H1 (cell line): ENCODE measurements around the gene SSR1. TPM values are rescaled to one million over a fixed set of nuclear protein-coding genes. Genes with fewer than 3 reads are reported as not detected.
A peak's percentile ranks its signal among the peaks of the same experiment; 100 is the strongest.

Experiments used
- ATF3 ChIP-seq: IDR thresholded peaks from 2 replicates; pipeline ENCODE4 v1.6.1; 2011; ENCODE audit warnings: low read depth, mild to moderate bottlenecking, low read length; ENCODE audit not compliant: insufficient read depth
- CBX8 ChIP-seq: fragments of 300-800, 300-1000 bp; sonication (generic); IDR thresholded peaks from 2 replicates; pipeline ENCODE4 v1.7.1; 2016; ENCODE audit warnings: low read depth, low read length, borderline replicate concordance
- CEBPB ChIP-seq: IDR thresholded peaks from 2 replicates; pipeline ENCODE4 v1.6.1; 2012; ENCODE audit warnings: low read depth, low read length
- CTBP2 ChIP-seq: IDR thresholded peaks from 2 replicates; pipeline ENCODE4 v1.7.0; 2011; ENCODE audit warnings: borderline replicate concordance, mild to moderate bottlenecking, moderate library complexity, mixed read lengths, low read length; ENCODE audit not compliant: insufficient read depth, insufficient read length
- EGR1 ChIP-seq: IDR thresholded peaks from 2 replicates; pipeline ENCODE4 v1.6.1; 2011; ENCODE audit warnings: low read depth, low read length, borderline replicate concordance
- GABPA ChIP-seq: IDR thresholded peaks from 2 replicates; pipeline ENCODE4 v1.6.1; 2011; ENCODE audit warnings: mild to moderate bottlenecking, low read length, moderate library complexity, borderline replicate concordance; ENCODE audit not compliant: insufficient read depth
- KDM1A ChIP-seq: fragments of 200-600, 300-600 bp; sonication (generic); IDR thresholded peaks from 2 replicates; pipeline ENCODE4 v1.7.1; 2016; ENCODE audit warnings: mild to moderate bottlenecking, low read length, borderline replicate concordance
- KDM4A ChIP-seq: IDR thresholded peaks from one replicate; pipeline ENCODE4 v1.7.1; 2012; ENCODE audit warnings: low read depth, mild to moderate bottlenecking, moderate library complexity, low read length, inconsistent platforms; ENCODE audit not compliant: severe bottlenecking
- MAX ChIP-seq: IDR thresholded peaks from 2 replicates; pipeline ENCODE4 v1.6.1; 2012; ENCODE audit warnings: inconsistent platforms
- POLR2AphosphoS5 ChIP-seq: IDR thresholded peaks from 2 replicates; pipeline ENCODE4 v1.6.1; 2011; ENCODE audit warnings: low read depth, low read length
- POU5F1 ChIP-seq: IDR thresholded peaks from 2 replicates; pipeline ENCODE4 v1.6.1; 2011; ENCODE audit warnings: low read depth, mild to moderate bottlenecking, low read length, moderate library complexity
- RNF2 ChIP-seq: fragments of 200-900, 300-1000 bp; sonication (generic); IDR thresholded peaks from 2 replicates; pipeline ENCODE4 v1.7.1; 2016; ENCODE audit warnings: borderline replicate concordance, low read depth, mild to moderate bottlenecking, antibody characterized with exemption, low read length; ENCODE audit not compliant: poor library complexity, severe bottlenecking; ENCODE audit errors: missing control alignments
- SAP30 ChIP-seq: fragments of 300-600 bp; sonication (generic); IDR thresholded peaks from 2 replicates; pipeline ENCODE4 v1.7.1; 2012; ENCODE audit warnings: low read length, moderate library complexity, mild to moderate bottlenecking, inconsistent platforms; ENCODE audit not compliant: insufficient read depth, insufficient replicate concordance
- SIN3A ChIP-seq, 2 experiments: IDR thresholded peaks in 1 of 2; conservative IDR thresholded peaks in 1 of 2; 2 replicates each; pipeline ENCODE4 v1.6.1; 2011 to 2012; ENCODE audit warnings: low read length in 2 of 2, improper control_type of control experiment in 1 of 2, low read depth in 1 of 2, mild to moderate bottlenecking in 1 of 2
- SIX5 ChIP-seq: IDR thresholded peaks from 2 replicates; pipeline ENCODE4 v1.6.1; 2011; ENCODE audit warnings: mild to moderate bottlenecking, low read depth, low read length
- TAF1 ChIP-seq: IDR thresholded peaks from 2 replicates; pipeline ENCODE4 v1.6.1; 2011; ENCODE audit warnings: mild to moderate bottlenecking, low read depth, low read length
- TAF7 ChIP-seq: optimal IDR thresholded peaks from 2 replicates; pipeline ENCODE3; 2011; ENCODE audit warnings: low read depth, mild to moderate bottlenecking, inconsistent platforms, low read length, moderate library complexity, borderline replicate concordance
- TBP ChIP-seq: IDR thresholded peaks from 2 replicates; pipeline ENCODE4 v1.6.1; 2011; ENCODE audit warnings: low read depth, low read length, improper control_type of control experiment
- TEAD4 ChIP-seq: IDR thresholded peaks from 2 replicates; pipeline ENCODE4 v1.6.1; 2012; ENCODE audit warnings: low read depth, low read length, inconsistent platforms, mixed read lengths
- USF2 ChIP-seq: IDR thresholded peaks from 2 replicates; pipeline ENCODE4 v1.6.1; 2011; ENCODE audit warnings: low read length, improper control_type of control experiment
- YY1 ChIP-seq: IDR thresholded peaks from 2 replicates; pipeline ENCODE4 v1.6.1; 2011; ENCODE audit warnings: low read depth, mild to moderate bottlenecking, low read length
- polyA plus RNA-seq, 7 experiments: library from polyadenylated mRNA; depleted of rRNA in 3 of 7; stranded (reverse) in 5 of 7; unstranded in 2 of 7; fragments of >200 nt in 5 of 7; fragments of 200-250 nt in 2 of 7; gene quantifications; 1 replicate in 5 of 7; 2 replicates in 1 of 7; 4 replicates in 1 of 7; pipeline versions ENCODE4 v1.2.1 to v1.2.3, GENCODE V29; 2011 to 2013; ENCODE audit warnings: missing spikeins in 2 of 7, mixed read lengths in 2 of 7
- total RNA-seq: library from RNA; stranded (reverse); fragmentation: NEBNext Ultra II Directional; extraction: Animal tissue kit (Norgen Biotek cat#: 25700); gene quantifications from 2 replicates; pipeline ENCODE4 v1.2.1, GENCODE V29; 2021

Gene SSR1
- total and polyA plus RNA-seq, 2 of the 8 experiments (the other 6 are each of a cell fraction or from before 2014, with no cell fraction given) = 26.6 to 117 TPM

GRCh38 chr6:7312616-7313504 is at the start of gene SSR1 (continued):
- TF ChIP-seq CTBP2 (no peak), GABPA (no peak), TEAD4 (no peak), CBX8 (no peak), POLR2AphosphoS5 (peak; percentile 90), TAF1 (peak; percentile 83), TBP (peak; percentile 67), SIN3A (conservative IDR thresholded peaks at IDR 0.05 in 1 of 2, IDR thresholded peaks at IDR 0.05 in 1 of 2; ENCODE audit: low read depth in 1 of 2, low read length in 2 of 2) (peak; percentile 66 to 67; a peak in 1 of 4 replicates), SAP30 (no peak), ATF3 (no peak), KDM1A (no peak), POU5F1 (no peak), YY1 (peak; percentile 82; the same call in 1 of the 2 replicates), RNF2 (no peak), USF2 (peak; percentile 92), CEBPB (no peak), SIX5 (no peak), KDM4A (peak; percentile 79), EGR1 (no peak), MAX (peak; percentile 95), TAF7 (peak; percentile 79)
